ENCODE data around the gene BMPR1A.
"Not testable (repeated sequence)": the region's sequence is repeated elsewhere in the genome, so short reads cannot be mapped to it uniquely, and the experiment has no call there.

The BMPR1A gene

DNA sequence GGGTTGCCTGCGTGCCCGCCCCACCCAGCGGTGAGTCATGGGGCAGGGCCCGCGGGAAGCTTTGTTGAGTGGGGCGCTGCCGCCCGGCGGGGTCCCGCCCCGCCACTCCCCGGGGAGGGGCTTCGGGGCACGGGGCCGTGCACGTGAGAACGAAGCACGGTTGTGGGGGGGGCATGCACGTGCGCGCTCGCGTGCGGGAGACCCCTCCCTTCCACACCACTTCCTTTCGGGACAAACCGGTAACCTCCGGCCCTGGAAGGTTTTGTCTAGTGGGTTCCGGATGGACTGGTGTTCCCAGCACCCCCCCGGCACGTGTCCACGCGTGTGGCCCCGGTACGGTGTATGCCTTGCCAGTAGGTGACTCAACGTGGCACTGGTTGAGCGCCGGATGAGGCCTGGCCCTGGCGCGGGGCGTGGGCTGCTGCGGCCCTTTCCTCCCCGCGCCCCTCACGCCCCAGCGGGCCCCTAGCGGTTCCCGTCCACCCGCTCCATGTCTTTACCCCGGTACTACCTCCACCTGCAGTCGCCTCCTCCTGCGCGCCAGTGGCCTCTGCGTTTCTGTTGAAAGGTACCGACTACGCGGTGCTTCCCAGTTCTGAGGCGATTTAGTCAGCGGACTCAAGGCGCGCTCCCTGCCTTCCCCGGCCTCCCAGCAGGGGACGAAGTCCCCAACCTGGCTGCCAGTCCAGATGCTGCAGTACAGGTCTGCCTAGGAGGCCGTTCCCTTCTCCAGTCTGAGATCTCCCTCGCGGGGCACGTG lies 215.0 kb downstream of the BMPR1A start:
- peak; percentile 74 to 77 for DNase-seq

DNA sequence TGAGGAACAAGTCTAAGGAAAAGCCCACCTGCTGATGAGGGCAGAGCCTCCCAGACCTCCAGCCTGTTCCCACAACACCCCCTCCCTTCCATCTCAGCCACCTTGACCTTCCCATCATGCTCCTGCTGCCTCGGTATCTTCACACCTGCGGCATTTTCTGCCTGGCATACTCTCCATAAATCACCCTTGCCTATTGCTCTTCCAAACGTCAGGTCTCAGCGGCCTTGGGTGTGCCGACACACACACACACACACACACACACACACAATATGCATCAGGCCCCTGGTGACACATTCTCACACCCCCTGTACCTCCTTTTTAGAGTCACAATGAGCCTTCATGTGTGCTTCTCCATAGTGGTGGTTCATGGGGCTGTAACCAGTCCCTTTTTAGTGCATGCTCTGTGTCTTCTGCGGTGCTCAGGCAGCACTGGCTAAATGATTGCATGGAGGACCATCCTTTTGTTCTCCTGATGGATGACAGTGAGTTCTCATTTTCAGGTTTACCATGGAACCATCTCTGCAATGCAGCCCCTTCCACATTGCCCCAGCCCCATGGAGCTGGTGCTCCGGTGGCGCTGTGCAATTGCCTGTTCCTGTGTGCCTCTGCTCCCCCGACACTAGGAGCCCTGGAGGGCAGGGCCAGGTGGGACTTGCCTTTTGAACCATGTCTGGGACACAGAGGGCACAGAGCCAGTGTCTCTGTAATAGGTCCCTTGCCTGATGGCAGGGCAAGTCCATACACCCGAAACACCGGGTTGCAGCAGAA lies 216.4 kb downstream of the BMPR1A start:
- no peak for DNase-seq

DNA sequence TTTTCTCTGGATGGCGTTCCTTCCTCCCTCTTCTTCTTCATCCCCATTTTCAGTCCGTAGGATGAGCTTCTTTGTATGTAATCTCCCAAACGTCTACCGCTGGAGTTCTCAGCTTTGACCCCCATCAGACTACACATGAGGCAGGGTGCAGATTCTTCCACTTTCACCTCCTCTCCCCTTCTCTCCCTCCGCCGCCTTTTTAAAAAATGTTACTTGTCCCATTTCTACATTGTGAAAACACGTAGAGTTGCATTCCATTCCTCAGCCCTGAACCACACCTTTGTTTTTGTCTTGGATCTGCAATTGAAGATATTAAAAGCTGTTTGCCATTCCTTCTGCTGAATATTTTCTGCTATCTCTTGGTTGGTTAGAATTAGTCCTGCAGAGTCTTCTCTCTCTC lies 218.1 kb downstream of the BMPR1A start:
- DNase-seq, result no peak

DNA sequence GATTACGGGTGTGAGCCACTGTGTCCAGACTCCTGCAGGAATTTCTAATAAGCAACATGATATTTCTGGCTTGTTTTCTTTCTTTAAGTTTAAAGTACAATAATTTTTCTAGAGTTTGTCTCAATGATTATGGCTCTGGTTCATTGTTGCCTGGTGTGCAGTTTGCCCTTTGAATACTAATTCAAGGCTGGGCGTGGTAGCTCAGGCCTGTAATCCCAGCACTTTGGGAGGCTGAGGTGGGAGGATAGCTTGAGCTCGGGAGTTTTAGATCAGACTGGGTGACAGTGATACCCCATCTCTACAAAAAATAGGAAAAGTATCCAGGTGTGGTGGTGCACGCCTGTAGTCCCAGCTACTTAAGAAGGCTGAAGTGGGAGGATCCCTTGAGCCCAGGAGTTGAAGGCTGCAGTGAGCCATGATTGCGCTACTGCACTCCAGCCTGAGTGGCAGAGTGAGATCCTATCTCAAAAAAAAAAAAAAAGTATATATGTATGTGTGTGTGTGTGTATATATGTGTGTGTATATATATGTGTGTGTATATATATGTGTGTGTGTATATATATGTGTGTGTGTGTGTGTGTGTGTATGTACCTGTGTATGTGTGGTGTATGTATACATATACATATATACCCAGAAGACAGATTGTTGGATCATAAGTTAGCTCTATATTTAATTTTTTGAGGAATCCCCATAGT lies 220.1 kb downstream of the BMPR1A start:
- no peak for DNase-seq

DNA sequence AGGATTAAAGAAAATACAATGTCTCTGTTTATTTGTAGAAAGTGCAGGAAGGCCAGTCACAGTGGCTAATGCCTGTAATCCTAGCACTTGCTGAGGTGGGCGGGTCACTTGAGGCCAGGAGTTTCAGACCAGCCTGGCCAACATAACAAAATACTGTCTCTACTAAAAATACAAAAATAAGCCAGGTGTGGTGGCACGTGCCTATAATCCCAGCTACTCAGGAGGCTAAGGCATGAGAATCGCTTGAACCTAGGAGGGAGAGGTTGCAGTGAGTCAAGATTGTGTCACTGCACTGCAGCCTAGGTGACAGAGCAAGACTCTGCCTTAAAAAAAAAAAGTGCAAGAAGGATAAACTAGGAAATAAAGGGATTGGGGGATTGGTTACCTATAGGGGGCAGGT lies 222.0 kb downstream of the BMPR1A start:
- DNase-seq, result not testable (repeated sequence)

DNA sequence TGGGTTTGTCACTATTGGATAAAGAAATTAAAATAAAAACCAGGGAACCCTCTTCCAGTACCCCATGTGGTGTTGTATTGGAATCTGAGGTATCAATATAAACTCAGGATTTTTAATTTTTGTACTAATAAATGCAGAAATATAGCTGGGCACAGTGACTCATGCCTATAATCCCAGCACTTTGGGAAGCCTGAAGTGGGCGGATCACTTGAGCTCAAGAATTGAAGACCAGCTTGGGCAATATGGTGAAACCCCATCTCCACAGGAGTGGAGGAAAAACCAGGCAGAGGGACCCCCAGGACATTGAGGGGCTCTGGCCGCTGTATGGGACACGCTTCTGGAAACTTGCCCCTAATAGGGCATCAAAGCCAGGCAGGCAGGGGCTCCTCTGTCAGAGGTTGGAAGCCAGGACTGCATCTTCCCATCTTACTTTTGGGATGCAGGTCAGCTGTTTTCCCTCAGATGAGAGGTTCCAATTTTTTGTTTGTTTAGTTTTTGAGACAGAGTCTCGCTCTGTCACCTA lies 222.9 kb downstream of the BMPR1A start:
- no peak for DNase-seq

DNA sequence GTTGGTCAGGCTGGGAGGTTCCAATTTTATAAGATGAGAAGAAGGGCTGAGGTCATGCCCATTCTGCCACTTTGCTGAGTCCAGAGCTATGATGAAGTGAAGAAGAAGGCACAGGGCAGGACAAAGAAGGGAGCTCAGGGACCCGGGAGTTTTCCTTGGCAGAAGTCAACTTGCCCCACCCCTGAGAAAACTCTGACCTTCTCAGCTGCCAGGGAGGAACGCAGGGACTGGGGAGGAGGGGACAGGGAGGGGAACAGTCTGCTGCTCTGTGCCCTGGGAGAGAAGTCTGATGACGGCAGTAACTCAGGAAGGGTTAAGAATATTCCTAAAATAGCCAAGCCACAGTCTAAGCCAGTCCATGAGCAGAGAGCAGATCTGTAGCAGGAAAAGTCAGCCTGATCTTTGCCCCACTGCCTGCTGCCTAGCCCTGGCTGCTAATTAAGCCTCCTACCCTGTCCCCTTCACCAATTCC lies 223.6 kb downstream of the BMPR1A start:
- DNase-seq, result no peak

DNA sequence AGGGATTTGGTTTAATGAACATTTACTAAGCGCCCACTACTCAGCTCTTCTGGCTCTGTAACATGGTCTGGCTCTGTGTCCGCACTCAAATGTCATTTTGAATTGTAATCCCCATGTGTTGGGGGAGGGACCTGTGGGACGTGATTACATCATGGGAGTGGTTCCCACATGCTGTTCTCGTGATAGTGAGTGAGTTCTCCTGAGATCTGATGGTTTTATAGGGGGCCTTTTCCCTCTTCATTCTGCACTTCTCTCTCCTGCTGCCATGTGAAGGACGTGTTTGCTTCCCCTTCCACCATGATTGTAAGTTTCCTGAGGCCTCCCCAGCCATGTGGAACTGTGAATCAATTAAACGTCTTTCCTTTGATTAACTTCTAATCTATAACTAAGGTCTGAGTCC lies 224.6 kb downstream of the BMPR1A start:
- DNase-seq, result not testable (repeated sequence)

DNA sequence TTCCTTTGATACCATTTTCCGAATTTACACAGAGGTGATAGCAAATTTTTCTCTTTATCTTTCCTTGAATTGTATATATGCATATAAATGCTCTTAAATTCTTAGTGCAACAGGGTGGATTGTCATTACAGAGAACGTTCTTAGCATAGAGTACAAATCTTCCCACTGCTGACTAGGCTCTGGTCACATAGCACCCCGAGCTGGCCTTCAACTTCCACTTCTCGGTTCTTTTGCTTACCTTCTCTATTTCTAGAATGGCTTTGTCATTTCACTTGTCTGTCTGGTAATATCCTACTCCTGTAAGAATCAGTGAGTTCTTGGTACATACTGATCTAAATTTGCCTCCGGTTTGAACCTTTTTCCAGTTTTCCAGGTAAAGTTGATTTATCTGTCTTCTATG lies 225.3 kb downstream of the BMPR1A start:
- DNase-seq, result no peak

All from stimulated activated CD4-positive, alpha-beta T cell treated with anti-CD3 and anti-CD28 coated beads, Interleukin-2, amount 100 ng/mL, for 48 hours (primary cell).